Putamen (tissue), 1 donor: ENCODE measurements around the gene HPS5.
"Not testable (repeated sequence)": the region's sequence is repeated elsewhere in the genome, so short reads cannot be mapped to it uniquely, and the experiment has no call there.

ENCODE experiments used
- DNase-seq: peaks from one replicate; pipeline ENCODE4 v3.0.0-alpha.2; 2016; ENCODE audit warnings: low spot score

The HPS5 gene

DNA sequence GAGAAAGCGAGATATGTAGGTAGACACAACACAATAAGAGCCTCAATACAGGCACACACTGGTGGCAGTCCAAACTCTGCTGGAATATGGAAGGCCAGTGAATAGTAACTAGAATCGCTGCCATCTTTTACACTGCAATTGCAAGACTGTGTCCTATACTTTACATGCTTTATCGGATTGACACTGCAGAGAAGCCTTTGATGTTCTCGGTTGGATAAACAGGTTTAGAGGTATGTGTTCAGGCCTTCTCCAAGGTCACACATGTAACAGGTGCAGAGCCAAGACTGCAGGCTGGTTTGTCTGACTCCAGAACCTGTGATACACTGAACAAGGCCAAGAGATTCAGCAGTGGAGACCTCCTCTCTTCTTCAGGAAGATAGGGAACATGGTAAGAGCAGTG is 50.7 kb downstream of the HPS5 start:
- no peak for DNase-seq

DNA sequence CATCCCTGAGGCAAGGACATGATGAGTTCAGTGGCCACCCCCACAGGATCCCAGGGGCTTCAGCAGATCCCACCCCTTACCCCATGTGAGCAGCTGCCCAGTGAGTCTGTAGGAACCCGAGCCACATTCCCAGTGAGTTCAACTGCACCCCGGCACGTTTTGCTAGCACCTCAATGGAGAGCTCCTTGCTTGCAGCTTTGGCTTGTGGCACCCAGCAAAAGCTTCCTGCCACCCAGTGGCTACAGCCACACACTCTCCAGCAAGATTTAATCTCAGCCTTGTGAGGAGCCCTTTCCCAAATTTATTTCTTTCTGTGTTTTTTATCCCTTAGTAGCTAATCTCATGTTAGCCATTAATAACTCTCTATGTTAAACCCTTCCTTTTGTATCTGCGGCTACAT is 51.8 kb downstream of the HPS5 start:
- DNase-seq: no peak

DNA sequence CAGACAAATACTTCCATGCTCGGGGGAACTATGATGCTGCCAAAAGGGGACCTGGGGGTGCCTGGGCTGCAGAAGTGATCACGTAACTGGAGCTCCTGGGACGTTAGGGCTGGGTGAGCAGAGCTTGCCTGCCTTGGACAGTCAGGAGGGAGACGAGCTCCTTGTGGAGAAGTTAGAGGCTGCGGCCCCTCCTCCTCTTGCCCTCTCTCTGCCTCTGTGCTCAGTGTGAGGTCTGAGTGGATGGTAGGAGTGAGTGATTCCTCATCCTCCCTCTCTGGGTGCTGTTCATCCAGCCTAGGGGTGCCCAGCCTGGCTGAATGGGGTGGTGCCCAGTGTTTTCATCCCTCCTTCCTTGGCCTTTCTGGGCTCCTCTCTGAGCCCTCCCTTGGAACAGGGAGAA is 52.7 kb downstream of the HPS5 start:
- DNase-seq: not testable (repeated sequence)

DNA sequence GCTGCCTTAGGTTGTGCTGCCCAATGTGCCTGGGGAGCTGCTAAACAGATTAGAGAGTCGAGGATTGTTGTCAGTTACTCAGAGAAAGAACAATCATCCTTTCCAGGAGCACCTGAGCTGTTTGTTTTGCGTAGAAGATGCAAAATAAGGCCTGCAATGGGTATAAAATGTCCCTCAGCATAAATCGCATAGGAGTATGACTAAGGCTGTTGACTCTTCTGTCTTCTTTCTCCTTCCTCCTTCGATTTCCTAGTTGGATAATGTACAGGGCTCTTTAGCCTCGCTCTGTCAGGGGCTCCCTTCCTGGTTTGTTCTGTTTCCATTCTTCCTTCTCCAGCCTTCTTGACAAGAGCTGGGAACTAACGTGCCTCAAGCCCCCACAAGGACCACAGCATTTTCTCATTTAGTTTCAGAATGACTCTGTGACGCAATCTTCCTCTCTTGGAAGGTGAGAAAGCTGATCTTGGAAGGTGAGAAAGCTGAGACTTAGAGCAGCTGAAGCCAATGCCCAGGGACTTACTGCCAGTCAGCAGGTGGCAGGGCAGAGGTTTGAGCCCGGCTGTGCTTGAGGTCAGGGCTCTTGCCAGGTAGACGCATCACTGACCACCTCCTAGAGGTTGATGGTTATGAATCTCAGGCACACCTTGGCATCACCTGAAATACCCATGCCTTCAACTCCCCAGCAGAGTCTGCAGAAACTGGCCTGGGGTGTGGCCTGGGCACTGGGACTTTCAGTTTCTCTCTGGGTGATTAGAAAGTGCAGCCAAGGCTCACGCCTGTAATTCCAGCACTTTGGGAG is 54.4 kb downstream of the HPS5 start:
- DNase-seq: not testable (repeated sequence)

DNA sequence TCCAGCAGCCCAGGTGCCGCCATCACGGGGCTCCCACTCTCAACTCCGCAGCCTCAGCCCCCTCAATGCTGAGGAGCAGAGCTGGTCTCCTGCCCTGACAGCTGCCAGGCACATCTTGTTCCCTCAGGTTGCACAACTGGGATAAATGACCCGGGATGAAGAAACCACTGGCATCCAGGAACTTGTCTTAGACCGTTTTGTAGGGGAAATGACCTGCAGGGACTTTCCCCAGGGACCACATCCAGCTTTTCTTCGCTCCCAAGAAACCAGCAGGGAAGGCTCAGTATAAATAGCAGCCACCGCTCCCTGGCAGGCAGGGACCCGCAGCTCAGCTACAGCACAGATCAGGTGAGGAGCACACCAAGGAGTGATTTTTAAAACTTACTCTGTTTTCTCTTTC is 56.0 kb downstream of the HPS5 start, which contains the start of gene SAA1:
TSS of gene SAA1 (plus strand) at position 316 of the 400 bp plus-strand sequence. CDS start 624 bp downstream, outside the sequence.
- DNase-seq: no peak

DNA sequence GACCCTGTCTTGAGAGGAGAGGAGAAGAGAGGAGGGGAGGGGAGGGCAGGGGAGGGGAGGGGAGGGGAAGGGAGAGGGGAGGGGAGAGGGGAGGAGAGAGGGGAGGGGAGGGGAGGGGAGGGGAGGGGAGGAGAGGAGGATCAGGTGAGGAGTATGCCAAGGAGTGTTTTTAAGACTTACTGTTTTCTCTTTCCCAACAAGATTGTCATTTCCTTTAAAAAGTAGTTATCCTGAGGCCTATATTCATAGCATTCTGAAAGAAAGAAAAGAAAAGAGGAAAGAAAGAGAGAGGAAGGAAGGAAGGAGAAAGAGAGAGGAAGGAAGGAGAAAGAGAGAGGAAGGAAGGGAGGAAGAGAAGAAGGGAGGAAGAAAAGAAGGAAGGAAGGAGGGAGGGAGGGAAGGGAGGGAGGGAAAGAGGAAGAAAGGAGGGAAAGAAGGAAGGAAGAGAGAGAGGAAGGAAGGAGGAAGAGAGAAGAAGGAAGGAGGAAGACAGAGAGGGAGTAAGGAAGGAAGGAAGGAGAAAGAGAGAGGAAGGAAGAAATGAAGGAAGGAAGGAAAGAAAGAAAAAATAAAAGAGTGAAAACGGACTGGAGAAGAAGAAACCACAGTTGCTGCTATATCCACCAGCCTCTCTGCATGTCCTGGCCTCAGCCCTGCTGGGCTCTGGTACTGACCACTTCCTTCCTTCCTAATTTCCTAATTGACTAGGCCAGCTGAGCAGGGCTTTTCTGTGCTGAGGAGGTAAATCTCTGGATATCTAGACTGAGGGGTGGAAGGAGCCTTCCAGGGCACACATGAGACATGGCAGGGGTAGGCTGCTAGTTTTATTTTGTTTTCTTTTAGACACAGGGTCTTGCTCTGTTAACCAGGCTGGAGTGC is 57.0 kb downstream of the HPS5 start:
- no peak for DNase-seq

DNA sequence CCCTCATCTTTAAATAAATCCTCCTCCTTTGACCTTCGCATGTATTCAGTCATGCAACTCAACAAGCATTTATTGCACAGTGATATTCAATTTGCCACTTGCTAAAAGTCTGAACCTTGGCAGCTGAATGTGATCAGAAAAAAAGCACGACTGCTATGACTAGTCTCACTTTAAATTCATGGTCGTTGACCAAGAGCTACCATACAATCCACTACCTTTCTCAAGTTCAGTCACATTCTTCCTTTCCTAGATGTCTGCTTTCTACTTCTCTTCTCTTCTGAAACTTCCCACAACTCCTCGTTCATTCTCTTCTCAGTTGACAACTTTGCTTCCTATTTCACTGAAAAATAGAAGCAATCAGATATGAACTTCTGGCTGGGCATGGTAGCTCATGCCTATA is 57.9 kb downstream of the HPS5 start:
- no peak for DNase-seq

DNA sequence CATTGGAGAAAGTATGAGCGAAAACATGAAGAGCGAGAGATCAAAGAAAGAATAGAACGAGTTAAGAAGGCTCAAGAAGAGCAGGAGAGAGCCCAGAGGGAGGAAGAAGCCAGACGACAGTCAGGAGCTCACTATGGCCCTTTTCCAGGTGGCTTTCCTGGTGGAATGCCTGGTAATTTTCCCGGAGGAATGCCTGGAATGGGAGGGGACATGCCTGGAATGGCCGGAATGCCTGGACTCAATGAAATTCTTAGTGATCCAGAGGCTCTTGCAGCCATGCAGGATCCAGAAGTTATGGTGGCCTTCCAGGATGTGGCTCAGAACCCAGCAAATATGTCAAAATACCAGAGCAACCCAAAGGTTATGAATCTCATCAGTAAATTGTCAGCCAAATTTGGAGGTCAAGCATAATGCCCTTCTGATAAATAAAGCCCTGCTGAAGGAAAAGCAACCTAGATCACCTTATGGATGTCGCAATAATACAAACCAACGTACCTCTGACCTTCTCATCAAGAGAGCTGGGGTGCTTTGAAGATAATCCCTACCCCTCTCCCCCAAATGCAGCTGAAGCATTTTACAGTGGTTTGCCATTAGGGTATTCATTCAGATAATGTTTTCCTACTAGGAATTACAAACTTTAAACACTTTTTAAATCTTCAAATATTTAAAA is 59.1 kb downstream of the HPS5 start:
- DNase-seq: not testable (repeated sequence)

DNA sequence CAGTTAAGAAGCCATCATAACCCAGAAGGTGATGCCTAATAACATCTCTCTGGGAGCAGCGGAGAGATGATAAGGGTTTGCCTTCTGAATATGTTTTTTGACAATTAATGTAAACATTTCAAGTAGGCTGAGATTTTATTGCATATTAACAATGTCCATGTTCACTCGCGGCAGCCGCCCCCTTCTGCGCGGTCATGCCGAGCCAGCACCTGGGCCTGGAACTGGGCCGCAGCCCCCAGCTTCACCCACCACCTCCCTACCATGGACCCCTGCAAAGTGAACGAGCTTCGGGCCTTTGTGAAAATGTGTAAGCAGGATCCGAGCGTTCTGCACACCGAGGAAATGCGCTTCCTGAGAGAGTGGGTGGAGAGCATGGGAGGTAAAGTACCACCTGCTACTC is 60.2 kb downstream of the HPS5 start:
- no peak for DNase-seq

DNA sequence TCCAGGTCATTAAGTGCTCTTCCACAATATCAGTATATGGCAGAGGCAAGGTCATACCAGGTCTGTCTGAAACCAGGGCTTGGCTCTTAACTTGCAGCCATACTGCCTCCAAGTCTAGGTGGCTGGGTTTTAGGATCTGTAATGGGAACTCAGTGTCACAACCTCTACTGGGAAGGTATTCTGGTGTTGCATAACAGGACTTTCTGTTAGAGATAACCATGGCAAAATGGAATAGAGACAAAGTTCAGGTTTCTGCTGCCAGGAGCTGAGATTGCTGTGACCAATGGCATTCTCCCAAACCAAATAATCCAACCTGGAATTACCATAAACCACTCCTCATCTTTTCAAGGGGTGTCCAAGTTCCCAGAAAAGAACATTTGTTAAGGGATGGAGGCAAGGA is 62.7 kb downstream of the HPS5 start:
- DNase-seq: no peak

DNA sequence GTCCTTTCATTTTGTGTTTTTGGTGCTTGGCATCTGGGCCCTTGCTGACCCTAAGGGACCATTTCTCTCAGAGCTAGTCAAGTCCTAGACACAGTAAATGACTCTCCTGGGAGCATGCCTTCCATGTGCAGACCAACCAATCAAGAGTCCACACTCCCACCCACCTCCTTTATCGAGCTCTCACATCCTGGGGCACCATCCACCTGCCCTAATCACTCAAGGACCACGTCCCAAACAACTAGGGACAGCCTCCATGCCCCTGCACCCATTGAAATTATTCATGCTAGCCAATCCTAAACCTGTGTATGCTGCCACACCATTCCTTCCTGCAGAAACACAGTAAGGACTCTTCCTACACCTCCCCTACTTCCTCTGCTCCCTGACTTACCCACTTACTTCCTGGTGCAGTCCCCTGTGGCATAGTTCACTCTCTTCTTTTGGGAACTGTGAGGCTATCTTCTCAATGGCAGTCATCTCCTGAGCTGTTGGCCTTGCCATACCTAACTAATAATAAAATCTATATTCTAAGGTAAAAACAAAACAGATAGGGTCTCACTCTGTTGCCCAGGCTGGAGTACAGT is 67.1 kb downstream of the HPS5 start:
- DNase-seq: no peak

DNA sequence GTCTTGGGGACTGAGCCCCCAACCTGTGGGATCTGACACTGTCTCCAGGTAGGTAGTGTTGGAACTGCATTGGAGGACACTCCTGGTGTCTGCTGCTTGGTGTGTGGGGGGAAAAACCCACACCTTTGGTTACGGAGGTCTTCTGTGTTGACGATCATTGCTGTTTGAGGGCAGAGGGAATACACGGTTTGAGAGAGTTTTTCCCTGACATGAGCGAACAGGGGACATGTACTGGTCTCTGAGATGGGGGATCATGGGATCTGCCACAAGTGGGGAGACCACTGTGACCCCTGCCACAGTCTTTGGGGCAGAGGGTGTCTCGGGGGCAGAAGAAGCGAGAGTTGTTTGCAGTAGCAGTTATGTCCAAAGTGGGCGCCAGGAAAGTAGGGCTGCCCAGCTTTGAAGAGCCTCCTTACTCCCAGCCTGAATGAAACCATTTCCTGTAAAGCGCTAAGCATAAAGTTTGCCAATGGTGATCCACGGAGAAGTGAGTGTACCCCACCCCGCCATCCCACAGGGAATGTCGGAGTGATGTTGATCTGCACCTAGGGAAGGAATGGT is 68.1 kb downstream of the HPS5 start:
- no peak for DNase-seq

DNA sequence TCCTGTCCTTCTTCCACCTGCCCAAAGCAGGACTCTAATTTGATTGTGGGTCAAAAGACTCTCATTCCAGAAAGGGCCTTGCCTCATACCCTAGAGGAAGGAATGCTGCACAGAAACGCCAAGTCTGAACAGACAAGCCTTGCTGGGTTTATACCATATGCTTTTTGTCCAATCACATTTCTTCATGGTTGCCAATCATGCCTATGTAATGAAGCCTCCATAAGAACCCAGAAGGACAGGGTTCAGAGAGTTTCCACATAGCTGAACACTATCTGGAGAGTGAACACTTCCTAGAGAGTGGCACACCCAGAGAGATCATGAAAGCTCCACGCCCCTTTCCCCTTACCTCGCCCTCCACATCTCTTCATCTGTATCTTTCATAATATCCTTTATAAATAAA is 68.7 kb downstream of the HPS5 start:
- no peak for DNase-seq

DNA sequence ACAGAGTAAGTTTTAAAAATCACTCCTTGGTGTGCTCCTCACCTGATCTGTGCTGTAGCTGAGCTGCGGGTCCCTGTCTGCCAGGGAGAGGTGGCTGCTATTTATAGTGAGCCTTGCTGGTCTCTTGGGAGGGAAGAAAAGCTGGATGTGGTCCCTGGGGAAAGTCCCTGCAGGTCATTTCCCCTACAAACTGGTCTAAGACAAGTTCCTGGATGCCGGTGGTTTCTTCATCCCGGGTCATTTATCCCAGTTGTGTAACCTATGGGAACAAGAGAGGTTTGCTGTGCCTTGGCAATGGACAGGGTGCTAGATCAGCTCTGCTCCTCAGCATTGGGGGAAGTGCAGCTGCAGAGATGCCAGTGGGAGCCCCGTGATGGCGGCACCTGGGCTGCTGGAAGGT is 73.4 kb downstream of the HPS5 start, which contains the start of gene SAA2:
TSS of gene SAA2 (minus strand) at position 108 of the 400 bp plus-strand sequence. CDS start 657 bp downstream, outside the sequence.
- DNase-seq: no peak

DNA sequence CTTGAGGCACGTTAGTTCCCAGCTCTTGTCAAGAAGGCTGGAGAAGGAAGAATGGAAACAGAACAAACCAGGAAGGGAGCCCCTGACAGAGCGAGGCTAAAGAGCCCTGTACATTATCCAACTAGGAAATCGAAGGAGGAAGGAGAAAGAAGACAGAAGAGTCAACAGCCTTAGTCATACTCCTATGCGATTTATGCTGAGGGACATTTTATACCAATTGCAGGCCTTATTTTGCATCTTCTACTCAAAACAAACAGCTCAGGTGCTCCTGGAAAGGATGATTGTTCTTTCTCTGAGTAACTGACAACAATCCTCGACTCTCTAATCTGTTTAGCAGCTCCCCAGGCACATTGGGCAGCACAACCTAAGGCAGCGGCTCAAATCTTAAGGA is 74.8 kb downstream of the HPS5 start:
- DNase-seq: not testable (repeated sequence)

DNA sequence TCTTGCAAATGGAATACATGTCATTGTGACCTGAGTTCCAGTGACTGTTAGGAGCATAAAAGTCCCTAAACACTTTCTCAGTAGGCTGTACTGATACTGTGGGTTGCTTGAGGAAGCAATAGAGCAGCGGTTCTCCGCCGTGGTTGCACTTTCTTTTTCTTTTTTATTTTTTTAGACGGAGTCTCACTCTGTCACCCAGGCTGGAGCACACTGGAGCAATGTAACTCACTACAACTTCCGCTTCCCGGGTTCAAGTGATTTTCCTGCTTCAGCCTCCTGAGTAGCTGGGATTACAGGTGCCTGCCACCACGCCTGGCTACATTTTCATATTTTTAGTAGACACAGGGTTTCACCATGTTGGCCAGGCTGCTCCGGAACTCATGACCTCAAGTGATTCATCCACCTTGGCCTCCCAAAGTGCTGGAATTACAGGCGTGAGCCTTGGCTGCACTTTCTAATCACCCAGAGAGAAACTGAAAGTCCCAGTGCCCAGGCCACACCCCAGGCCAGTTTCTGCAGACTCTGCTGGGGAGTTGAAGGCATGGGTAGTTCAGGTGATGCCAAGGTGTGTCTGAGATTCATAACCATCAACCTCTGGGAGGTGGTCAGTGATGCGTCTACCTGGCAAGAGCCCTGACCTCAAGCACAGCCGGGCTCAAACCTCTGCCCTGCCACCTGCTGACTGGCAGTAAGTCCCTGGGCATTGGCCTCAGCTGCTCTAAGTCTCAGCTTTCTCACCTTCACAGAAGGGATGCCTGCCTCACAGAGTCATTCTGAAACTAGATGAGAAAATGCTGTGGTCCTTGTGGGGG is 75.4 kb downstream of the HPS5 start:
- DNase-seq: not testable (repeated sequence)

DNA sequence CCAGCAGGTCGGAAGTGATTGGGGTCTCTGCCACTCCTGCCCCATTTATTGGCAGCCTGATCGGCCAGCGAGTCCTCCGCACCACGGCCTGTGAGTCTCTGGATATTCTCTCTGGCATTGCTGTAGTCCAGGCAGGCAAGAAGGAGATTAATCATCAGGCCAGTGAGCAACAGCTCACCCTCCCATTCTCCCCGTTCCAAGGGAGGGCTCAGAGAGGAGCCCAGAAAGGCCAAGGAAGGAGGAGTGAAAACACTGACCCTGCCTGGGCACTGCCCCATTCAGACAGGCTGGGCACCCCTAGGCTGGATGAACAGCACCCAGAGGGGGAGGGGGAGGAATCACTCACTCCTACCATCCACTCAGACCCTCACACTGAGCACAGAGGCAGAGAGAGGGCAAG is 76.5 kb downstream of the HPS5 start:
- no peak for DNase-seq

DNA sequence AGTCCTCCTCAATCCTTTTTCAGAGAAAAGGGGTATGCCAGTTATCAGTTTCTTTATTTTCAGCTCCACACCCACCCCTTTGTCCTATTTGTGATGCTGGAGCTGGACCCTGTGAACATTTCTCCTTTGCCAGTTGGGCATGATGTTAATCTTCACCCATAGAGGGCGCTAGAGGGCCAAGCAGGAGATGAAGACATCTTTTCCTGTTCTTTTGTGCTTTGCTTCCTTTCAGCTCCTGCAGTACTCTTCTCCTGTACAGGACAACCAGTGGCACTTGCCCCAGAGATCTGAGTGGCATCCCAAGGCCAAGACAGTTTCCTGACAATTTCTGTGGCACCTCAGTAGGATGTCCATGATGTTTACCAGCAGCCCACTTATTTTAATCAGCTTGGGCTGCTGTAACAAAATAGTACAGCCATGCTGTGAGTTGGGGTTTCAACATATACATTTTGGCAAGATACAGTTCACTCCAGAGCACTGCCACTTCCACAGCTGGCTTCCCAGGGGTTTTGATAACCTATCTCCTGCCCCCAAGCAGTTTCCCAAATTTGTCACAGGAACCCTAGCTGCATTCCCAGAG is 78.1 kb downstream of the HPS5 start:
- DNase-seq: peak; percentile 16

DNA sequence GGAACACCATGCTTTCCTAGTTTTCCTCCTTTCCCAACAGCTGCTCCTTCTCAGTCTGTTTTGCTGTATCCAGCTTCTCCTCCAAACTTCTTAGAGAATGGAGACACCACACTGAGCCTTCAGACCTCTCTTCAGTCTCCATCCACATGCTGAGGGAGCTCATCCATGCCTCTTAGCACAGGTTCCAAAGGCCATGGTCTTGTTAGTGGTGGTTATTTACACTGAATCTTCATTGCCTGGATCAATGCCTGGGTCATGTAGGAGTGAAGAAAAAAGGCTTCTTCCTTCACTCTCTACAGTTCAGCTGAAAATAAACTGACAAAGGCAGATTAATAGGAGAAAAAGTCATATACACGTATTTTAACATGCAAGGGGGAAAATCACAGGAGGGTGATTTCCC is 82.3 kb downstream of the HPS5 start:
- no peak for DNase-seq

DNA sequence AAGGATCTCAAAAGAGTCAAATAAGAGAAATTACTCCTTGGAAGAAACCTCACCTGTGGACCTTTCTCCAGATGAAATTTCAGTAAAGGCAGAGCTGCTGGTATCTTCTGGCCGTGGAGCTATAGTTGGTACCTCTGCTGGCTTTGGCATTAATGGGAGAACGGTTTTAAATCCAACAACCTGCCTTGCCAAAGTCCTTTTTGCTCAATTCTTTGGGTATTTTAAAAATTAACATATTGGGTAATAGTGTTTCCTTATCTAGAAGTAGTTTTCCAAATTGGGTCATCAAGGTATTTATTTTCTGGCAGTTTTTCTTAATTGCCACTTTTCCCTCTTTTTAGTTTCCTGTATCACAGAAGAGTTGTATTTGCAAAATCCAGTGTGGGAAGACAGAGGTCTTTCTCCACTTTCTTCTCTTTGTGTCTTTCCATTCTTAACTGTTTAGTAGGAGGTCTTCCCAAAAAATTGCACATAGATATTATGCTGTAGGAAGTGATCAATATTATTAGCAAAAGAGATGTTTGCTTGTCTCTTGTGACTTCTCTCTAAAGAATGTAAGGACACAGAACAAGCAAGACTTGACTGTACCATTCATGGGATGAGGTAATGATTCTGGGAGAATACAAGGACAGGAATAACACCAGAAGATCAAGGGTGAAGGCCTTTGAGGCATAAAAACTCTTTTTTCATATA is 85.1 kb downstream of the HPS5 start, which contains the start of gene SAA4:
TSS of gene SAA4 (minus strand) at position 139 of the 693 bp plus-strand sequence. CDS start 876 bp downstream, outside the sequence.
- no peak for DNase-seq
